Measurements from ENCODE around the gene BAHCC1. TPM values are rescaled to one million over a fixed set of nuclear protein-coding genes. Genes with fewer than 3 reads are reported as not detected.

The BAHCC1 gene
- total RNA-seq, 1 donor from 2014 or later: 10.7 TPM

DNA sequence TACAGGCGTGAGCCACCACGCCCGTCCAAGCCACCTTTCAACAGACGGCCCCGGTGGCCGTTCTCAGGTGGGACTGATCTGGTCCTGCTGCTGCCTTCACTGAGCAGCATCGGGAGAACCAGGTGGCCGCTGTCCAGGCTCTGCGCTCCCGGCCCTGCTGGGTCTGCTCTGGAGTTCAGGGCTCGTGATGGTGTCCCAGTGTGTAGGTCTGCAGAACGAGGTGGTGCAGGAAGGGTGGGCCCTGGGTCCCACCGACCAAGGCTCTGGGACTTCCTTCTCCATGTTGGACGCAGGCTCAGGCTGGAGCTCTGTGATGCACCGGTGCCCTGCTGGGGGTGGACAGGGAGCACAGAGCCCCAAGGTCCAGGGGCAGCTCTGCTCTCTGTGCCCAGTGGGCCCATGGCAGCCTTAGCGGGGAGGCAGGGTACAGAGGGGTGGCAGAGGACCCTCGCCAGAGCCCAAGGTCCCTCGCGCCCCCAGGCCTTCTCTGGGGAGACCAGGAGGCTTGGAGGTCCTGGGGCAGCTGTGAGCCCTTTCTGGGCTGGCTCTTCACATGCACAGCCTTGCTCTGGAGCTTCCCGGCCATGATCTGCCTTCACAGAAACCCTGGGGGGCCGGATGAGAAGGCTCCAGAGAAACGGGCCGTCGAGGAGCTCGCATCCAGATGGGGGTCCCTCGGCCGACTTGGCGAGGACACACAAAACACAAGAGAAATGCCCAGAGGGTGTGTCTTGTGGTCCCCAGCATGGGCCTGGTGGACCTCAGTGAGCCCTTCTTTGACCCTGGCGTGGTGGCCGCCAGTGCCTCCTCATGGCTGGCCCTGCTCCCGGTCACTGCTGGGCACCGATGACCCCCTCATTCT, 26.9 kb upstream of the BAHCC1 start:
- H3K27ac Mint-ChIP-seq (ENCODE audit: unreplicated experiment): no peak overlapping the region
- peaks cover 2% of the 10 kb centered on the region for H3K27me3 Mint-ChIP-seq (ENCODE audit: unreplicated experiment)
- DNase-seq (ENCODE audit: low spot score): no peak
- H3K4me1 Mint-ChIP-seq (ENCODE audit: unreplicated experiment): peaks cover 14% of the 10 kb centered on the region
- no peak overlapping the region for H3K4me3 Mint-ChIP-seq (ENCODE audit: unreplicated experiment)
- no peaks in the 10 kb centered on the region for H3K9me3 Mint-ChIP-seq (ENCODE audit: unreplicated experiment)
- TF ChIP-seq CTCF (IDR thresholded peaks at IDR 0.05; ENCODE audit: unreplicated experiment): no peak
- H3K36me3 Mint-ChIP-seq (ENCODE audit: low read depth, unreplicated experiment): no peaks in the 10 kb centered on the region

DNA sequence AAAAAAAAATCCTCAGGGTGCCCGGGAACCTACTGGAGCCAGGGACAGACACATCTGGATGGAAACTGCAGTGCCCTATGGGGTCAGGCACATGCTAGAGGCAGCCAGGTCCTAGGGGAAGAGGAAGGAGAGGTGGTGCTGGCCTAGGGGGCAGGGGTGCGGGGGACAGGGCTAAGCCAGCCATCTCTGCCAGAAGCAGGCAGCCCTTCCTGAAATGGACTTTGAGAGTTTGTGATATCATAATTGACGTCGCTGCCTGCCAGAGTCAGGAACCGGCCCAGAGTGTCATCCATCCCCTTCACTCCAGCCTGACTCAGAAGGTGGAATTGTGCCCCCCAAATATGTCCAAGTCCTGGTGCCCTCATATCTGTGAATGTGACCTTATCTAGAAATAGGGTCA, 25.0 kb upstream of the BAHCC1 start:
- no peak overlapping the region for H3K27ac Mint-ChIP-seq (ENCODE audit: unreplicated experiment)
- DNase-seq (ENCODE audit: low spot score): no peak
- TF ChIP-seq CTCF (IDR thresholded peaks at IDR 0.05; ENCODE audit: unreplicated experiment): no peak
- no peak overlapping the region for H3K4me3 Mint-ChIP-seq (ENCODE audit: unreplicated experiment)
- peaks cover 11% of the 10 kb centered on the region for H3K4me1 Mint-ChIP-seq (ENCODE audit: unreplicated experiment)
- peaks cover 2% of the 10 kb centered on the region for H3K27me3 Mint-ChIP-seq (ENCODE audit: unreplicated experiment)
- no peaks in the 10 kb centered on the region for H3K9me3 Mint-ChIP-seq (ENCODE audit: unreplicated experiment)
- no peaks in the 10 kb centered on the region for H3K36me3 Mint-ChIP-seq (ENCODE audit: low read depth, unreplicated experiment)

- TF ChIP-seq CTCF (IDR thresholded peaks at IDR 0.05; ENCODE audit: unreplicated experiment): peak; percentile 29
- Mint-ChIP-seq H3K27me3 (ENCODE audit: unreplicated experiment) (no peaks in the 10 kb centered on the region), H3K9me3 (ENCODE audit: unreplicated experiment) (no peaks in the 10 kb centered on the region), H3K27ac (ENCODE audit: unreplicated experiment) (no peak overlapping the region), H3K4me3 (ENCODE audit: unreplicated experiment) (no peak overlapping the region), H3K36me3 (ENCODE audit: low read depth, unreplicated experiment) (no peaks in the 10 kb centered on the region), H3K4me1 (ENCODE audit: unreplicated experiment) (peaks cover 11% of the 10 kb centered on the region)
- DNase-seq (ENCODE audit: low spot score): peak; percentile 54
Observed at GRCh38 chr17:81371910-81372760, 23.1 kb upstream of the BAHCC1 start.

DNA sequence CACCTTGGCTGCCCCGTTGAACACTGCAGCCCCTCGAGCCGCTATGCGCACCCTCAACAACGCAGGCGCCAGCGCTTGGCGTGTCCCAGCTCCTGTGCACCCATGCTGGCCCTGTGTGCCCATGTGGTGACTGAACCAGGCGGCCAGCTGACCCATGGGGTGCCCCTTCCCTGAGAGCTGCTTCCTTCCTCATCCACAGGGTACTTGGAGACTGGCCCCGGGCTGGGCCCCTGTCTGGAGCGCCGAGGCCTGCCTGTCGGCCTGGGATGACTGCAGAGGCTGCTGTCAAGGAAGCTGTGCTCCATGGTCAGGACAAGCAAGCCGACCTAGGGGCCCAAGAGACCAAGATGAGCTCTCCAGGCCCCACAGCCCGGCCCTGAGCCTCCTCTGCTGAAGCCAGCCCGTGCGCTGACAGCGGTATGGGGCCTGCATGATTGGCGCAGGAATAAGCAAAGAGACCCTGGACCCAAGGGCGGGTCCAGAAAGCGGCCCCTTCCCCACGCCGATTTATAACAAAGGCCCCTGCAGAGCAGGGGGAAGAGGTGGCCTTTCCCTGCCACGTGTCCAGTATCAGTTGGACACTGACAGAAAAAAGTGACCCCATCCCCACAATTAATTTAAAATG, 21.6 kb upstream of the BAHCC1 start:
- no peak for TF ChIP-seq CTCF (IDR thresholded peaks at IDR 0.05; ENCODE audit: unreplicated experiment)
- no peak overlapping the region for H3K4me3 Mint-ChIP-seq (ENCODE audit: unreplicated experiment)
- no peak overlapping the region for H3K27ac Mint-ChIP-seq (ENCODE audit: unreplicated experiment)
- peaks cover 11% of the 10 kb centered on the region for H3K4me1 Mint-ChIP-seq (ENCODE audit: unreplicated experiment)
- no peaks in the 10 kb centered on the region for H3K9me3 Mint-ChIP-seq (ENCODE audit: unreplicated experiment)
- H3K27me3 Mint-ChIP-seq (ENCODE audit: unreplicated experiment): peaks cover 3% of the 10 kb centered on the region
- no peaks in the 10 kb centered on the region for H3K36me3 Mint-ChIP-seq (ENCODE audit: low read depth, unreplicated experiment)
- no peak for DNase-seq (ENCODE audit: low spot score)

Measured in endothelial cell (in vitro differentiated cells).